HuH-7.5 (cell line): ENCODE measurements around the gene BCAN.
A peak's percentile ranks its signal among the peaks of the same experiment; 100 is the strongest.
"Not testable (repeated sequence)": the region's sequence is repeated elsewhere in the genome, so short reads cannot be mapped to it uniquely, and the experiment has no call there.

Experiments used
- DNase-seq: peaks from one replicate; pipeline ENCODE4 v3.0.0; 2011; ENCODE audit warnings: low spot score

The BCAN gene

DNA sequence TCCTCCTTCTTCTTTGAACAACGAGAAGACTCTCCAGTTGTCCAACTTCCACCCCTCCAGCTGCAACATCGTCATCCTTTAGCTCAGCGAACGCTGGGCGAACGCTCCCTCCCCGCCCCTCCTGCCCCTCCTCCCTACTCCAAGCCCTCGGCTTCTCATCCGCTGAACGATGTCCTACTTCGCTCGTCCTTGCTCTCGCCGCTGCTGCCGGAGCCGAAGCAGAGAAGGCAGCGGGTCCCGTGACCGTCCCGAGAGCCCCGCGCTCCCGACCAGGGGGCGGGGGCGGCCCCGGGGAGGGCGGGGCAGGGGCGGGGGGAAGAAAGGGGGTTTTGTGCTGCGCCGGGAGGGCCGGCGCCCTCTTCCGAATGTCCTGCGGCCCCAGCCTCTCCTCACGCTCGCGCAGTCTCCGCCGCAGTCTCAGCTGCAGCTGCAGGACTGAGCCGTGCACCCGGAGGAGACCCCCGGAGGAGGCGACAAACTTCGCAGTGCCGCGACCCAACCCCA lies at the start of gene BCAN:
Gene BCAN, plus strand, starts transcription at position 357 of the 504 bp plus-strand sequence. CDS start 3,938 bp downstream, outside the sequence.
- no peak for DNase-seq

- no peak for DNase-seq
Observed at GRCh38 chr1:156592158-156592909, 49.6 kb upstream of the BCAN start.

DNA sequence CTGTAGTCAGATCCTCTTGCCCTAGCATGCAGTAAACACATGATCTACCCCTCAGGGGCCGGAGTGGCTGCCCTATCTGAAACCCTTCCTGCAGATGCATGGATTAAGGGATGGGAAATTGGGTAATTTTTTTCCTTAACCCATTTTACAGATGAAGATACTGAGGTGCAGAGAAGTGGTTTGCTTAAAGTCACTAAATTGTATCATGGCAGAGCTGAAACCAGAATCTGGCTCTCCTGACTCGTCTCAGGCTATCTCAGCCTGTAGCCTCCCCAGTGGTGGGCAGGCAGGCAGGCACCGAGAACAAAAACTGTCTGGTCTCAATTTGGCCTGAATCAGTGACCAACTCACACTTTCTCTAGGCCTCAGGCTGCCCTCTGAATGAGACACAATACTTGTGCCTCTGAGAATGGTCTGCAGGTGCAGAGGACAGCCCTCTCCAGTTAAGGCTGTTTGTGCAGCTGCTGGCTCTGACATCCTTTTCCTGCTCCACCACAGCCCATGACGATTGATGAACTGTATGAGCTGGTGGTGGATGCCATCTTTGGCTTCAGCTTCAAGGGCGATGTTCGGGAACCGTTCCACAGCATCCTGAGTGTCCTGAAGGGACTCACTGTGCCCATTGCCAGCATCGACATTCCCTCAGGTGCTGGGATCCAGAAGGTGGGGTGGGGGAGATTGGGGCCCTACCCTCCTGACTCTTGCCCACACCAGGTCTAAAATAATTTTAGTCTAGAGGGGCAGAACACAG lies 48.8 kb upstream of the BCAN start:
- no peak for DNase-seq

GRCh38 chr1:156593661-156593989 lies 48.3 kb upstream of the BCAN start:
- no peak for DNase-seq

DNA sequence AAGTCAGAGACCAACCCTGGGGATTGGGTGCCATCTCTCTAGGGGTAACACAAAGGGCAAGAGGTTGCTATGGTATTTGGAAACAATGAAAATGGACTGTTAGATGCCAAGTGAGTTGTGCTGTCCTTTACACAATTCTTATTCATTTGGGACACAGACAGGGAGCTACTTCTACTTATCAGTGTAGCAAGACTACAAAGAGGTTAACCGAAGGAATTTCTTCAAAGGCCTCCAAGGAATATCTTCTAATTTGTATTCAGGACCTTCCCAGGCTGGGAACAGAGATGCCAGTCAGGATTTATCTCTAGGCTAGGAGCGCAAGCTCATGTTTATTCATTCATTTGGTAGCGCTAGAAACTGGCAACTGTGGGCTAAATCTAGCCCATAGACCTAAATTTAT lies 47.7 kb upstream of the BCAN start:
- no peak for DNase-seq

GRCh38 chr1:156595016-156595415 lies 46.9 kb upstream of the BCAN start:
- no peak for DNase-seq

- no peak for DNase-seq
Observed at GRCh38 chr1:156596426-156596825, 45.5 kb upstream of the BCAN start.

DNA sequence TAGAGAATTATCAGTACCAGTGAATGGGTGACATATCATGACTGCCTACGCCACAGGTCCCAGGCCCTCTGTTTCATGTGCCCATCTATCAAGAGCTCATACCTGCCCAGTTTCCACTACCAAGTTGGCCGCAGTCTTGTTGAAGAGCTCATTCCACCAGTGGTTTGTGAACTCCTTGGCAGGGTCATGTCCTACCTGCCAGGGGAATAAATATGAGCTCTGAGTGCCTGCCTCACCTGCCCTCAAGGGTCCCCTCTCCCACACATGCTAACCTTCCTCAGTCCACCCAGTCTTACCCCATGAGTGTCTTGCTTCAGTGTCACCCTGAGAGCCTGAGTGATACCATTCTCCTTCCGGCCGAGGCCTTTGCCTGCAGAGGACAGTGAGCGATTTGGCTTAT lies 43.8 kb upstream of the BCAN start:
- no peak for DNase-seq

GRCh38 chr1:156598731-156599432 lies 43.0 kb upstream of the BCAN start:
- DNase-seq: no peak

DNA sequence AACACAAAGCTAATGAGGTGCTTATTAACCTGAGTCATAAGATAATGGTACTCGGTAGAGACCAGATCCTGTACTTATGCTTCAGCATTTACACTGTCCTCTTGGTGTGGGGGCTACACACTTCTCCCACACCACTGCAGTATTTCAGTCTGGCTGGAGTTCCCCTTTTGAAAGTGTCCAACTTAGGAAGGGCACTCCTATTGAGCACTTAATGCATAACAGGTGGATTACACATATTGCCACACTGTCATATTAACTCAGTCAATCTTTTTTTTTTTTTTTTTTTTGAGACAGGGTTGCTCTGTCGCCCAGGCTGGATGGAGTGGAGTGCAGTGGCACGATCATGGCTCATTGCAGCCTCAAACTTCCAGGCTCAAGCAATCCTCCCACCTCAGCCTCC lies 42.1 kb upstream of the BCAN start:
- DNase-seq: no peak

DNA sequence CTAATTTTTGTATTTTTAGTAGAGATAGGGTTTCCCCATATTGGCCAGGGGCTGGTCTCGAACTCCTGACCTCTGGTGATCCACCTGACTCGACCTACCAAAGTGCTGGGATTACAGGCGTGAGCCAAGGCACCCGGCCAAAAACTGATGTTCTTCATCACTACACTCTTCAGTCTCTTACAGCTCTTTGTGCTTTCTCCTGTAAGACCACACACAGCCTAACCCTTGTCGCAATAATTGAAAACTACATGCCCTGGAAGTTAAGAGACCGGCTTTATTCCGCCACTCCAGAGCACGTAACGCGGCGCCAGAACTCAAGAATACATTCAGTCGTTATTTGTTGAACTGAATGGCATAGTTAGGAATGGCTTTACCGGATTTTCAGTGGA lies 41.2 kb upstream of the BCAN start:
- no peak for DNase-seq

DNA sequence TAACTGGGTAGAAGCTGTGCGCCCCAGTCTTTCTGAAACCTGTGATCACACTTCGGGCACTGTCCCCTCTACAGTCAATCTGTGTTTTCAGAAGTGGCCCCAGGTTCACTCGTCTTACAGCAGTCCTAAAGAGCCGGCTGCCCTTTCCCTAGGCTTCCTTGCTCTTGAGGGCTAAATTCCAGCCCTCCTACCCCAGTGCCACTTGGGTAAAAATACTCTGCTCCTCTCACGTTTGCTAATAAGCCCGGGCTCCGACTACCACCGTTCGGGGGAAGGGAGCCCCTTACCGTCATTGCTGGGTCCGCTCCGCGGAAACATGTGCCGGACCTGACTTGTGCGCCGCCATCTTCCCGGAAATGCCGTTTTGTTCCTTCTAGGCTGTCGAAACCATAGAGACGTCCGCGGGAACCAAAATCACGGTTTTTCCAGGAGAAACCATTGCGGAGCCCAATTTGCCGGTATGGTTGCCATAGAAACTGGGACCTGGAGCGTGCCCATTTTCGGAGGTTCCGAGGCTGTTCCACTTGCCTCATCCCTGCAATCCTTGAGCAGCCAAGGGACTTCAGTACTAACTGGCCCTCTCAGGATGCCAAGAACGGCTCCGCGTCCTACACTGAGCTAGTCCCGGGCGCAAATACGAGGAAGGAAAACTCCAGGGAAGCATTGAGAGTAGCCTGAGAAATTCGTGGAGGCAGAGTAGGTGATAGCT lies 40.6 kb upstream of the BCAN start, which contains the start of gene GPATCH4:
Gene GPATCH4, minus strand, starts transcription at position 358 of the 709 bp plus-strand sequence.
- peak; percentile 66 for DNase-seq

DNA sequence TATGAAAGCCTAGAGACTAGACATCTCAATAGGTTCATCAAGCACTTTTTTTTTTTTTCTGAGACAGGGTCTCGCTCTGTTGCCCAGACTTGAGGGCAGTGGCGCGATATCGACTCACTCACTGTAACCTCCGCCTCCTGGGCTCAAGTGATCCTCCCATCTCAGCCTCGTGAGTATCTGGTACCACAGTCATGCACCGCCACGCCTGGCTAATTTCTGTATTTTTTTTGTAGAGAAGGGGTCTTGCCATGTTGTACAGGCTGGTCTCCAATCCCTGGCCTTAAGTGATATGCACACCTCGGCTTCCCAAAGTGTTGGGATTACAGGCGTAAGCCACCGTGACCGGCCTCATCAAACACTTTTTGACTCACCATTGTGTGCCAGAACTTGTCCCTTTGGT lies 40.0 kb upstream of the BCAN start:
- DNase-seq: no peak

DNA sequence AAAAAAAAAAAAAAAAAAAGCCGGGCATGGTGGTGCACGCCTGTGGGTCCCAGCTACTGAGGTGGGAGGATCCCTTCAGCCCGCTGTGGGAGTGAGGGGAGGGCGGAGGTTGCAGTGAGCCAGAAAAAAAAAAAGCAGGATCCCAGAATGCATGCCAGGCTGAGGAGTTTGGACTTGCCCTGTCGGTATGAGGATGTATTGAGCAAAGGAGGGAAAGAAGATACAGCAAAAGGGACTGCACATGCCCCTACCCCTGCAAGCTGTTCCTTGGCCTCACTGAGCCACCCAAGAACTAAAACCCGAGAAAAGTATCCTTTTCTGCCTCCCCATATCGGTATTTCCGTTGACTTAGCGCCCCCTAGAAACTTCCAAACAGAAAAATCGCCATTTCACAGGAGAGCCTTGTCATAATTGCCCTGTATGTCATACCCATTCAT lies 39.3 kb upstream of the BCAN start:
- DNase-seq: no peak

GRCh38 chr1:156607344-156607743 lies 34.6 kb upstream of the BCAN start:
- not testable (repeated sequence) for DNase-seq

DNA sequence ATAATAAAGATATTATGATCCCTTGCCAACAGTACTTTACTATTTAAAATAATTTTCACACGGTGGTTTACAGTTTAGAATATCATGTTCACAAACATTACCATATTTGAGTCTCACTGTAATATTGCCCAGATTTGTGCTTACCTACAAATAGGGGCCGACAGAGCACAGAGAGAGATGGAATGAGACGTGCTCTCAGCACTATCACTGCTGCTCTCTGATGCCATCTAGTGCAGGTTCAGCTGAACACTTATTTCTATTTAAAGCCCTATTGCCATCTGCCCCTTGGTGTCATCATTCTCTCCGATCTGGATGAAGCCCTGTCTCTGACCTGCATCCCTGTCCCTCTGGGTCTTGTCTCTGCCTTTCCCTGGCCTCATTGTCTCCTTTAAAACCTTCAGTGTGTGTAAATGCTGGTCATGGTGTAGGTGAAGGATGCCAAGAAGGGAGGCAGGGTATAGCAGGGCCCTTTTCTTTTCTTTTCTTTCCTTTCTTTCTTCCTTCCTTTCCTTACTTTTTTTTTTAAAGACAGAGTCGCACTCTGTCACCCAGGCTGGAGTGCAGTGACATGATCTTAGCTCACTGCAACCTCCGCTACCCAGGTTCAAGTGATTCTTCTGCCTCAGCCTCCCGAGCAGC lies 33.8 kb upstream of the BCAN start:
- no peak for DNase-seq

DNA sequence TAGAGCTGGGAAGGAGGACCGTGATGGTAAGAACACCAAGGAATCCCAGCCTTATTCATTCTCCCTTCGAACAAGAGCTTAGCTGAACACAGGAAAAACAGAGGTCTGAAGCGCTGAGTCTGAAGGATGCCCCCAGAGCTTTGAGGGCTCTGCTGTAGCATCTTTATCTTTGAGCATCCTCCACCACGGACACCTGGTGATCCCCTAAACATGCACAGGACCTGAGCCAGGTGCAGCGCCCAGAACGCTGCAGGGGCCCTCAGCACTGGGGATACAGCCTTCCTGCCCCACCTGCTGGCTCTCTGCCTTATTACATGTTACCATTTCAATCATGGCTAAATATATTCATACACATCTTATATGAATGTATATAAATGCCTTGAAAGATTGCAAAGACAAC lies 32.9 kb upstream of the BCAN start:
- no peak for DNase-seq

DNA sequence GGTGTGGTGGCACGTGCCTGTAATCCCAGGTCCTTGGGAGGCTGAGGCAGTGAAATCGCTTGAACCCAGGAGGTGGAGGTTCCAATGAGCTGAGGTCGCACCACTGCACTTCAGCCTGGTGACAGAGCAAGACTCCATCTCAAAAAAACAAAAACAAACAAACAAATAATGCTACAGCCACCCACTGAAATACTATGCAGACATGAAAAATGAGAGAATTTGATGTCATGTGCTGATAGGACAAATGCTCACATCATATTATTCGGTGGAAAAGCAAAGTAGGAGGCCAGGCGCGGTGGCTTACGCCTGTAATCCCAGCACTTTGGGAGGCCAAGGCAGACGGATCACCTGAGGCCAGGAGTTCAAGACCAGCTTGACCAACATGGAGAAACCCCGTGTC lies 31.8 kb upstream of the BCAN start:
- not testable (repeated sequence) for DNase-seq

GRCh38 chr1:156612666-156613065 lies 29.3 kb upstream of the BCAN start:
- no peak for DNase-seq

- DNase-seq: no peak
Observed at GRCh38 chr1:156615946-156616345, 26.0 kb upstream of the BCAN start.

DNA sequence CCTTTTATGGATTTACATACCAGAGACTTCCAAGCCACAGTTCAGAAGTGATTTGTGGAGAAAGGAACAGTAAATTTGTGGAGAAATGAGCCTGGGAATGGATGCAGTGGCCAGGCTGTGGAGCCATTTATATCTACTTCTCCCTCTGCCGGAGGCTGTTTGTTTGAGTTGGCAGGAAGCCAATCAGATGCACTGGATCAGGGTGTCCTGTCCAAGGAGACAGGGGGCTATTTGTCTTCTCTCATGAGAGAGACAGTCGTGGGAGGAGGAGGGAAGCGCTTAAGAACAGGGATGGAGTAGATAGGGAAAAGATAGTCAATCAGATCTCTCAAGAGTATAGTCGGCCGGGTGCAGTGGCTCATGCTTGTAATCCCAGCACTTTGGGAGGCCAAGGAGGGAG lies 25.5 kb upstream of the BCAN start:
- peak; percentile 68 for DNase-seq
